ENCODE data around the gene CLASP1. TPM values are rescaled to one million over a fixed set of nuclear protein-coding genes. Genes with fewer than 3 reads are reported as not detected.
A peak's percentile ranks its signal among the peaks of the same experiment; 100 is the strongest.

The CLASP1 gene
- total RNA-seq, 4 donors from 2014 or later = 14.1 to 110 (median 55.9) TPM

GRCh38 chr2:121649596-121650314 is 493 bp upstream of the CLASP1 start:
- Histone ChIP-seq H3K4me3 (peak overlapping the region; percentile 96 to 99), H3K36me3 (no peaks in the 10 kb centered on the region), H3K9me3 (no peaks in the 10 kb centered on the region), H3K27me3 (no peaks in the 10 kb centered on the region), H3K4me1 (peaks cover 0 to 8% of the 10 kb centered on the region in 2 donors), H3K27ac (peak overlapping the region; percentile 96 to 97)
- peak; percentile 95 to 97 for DNase-seq
- TF ChIP-seq CTCF (IDR thresholded peaks at IDR 0.05) (peak in 1 of 4 experiments; percentile 6), POLR2A (IDR thresholded peaks at IDR 0.05) (peak in 1 of 2 donors; percentile 16)
- intact Hi-C loops (cut with DNase I; ENCODE audit: low total_unique reads) = loop anchor here (10.0 kb wide), 1 partner anchor 115 kb away; no protein-coding TSS in a partner anchor

GRCh38 chr2:121648206-121649148 is 785 bp downstream of the CLASP1 start:
- no peaks in the 10 kb centered on the region for H3K36me3 ChIP-seq
- TF ChIP-seq CTCF (IDR thresholded peaks at IDR 0.05) (no peak), POLR2A (IDR thresholded peaks at IDR 0.05) (peak in 1 of 2 donors; percentile 4)
- intact Hi-C loops (cut with DNase I; ENCODE audit: low total_unique reads) = loop anchor here (10.0 kb wide), 1 partner anchor 116 kb away; no protein-coding TSS in a partner anchor
- no peak for DNase-seq
- no peaks in the 10 kb centered on the region for H3K27me3 ChIP-seq
- H3K9me3 ChIP-seq = no peaks in the 10 kb centered on the region
- H3K27ac ChIP-seq = peak overlapping the region; percentile 96 to 97
- H3K4me1 ChIP-seq = peaks cover 0 to 8% of the 10 kb centered on the region in 2 donors
- H3K4me3 ChIP-seq = peak overlapping the region; percentile 96 to 99

GRCh38 chr2:121647396-121647795 is 1.9 kb downstream of the CLASP1 start:
- Histone ChIP-seq H3K27me3 (no peaks in the 10 kb centered on the region), H3K27ac (peak overlapping the region; percentile 96 to 97), H3K4me1 (peaks cover 0 to 8% of the 10 kb centered on the region in 2 donors), H3K4me3 (no peak overlapping the region), H3K36me3 (no peaks in the 10 kb centered on the region), H3K9me3 (no peaks in the 10 kb centered on the region)
- no peak for TF ChIP-seq POLR2A (IDR thresholded peaks at IDR 0.05)
- TF ChIP-seq CTCF (IDR thresholded peaks at IDR 0.05) = no peak
- intact Hi-C loops (cut with DNase I; ENCODE audit: low total_unique reads) = loop anchor here (10.0 kb wide), 1 partner anchor 117 kb away; no protein-coding TSS in a partner anchor
- DNase-seq = no peak

DNA sequence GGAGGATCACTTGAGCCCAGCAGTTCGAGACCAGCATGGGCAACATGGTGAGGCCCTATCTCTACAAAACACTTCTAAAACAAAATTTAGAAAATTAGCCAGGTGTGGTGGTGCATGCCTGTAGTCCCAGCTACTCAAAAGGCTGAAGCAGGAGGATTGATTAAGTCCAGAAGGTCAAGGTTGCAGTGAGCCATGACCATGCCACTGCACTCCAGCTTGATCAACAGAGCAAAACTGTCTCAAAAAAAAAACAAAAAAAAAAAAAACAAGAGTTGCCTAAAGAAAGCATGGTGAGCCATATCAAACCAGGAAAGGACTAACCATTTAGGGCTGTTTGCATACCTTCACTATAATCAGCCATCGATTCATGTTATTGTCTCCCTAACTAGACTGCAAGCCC is 4.5 kb downstream of the CLASP1 start:
- DNase-seq = no peak
- H3K36me3 ChIP-seq = no peaks in the 10 kb centered on the region
- H3K9me3 ChIP-seq = no peaks in the 10 kb centered on the region
- no peak overlapping the region for H3K4me3 ChIP-seq
- no peaks in the 10 kb centered on the region for H3K27me3 ChIP-seq
- intact Hi-C loops (cut with DNase I; ENCODE audit: low total_unique reads) = loop anchor here (10.0 kb wide), 1 partner anchor 120 kb away; no protein-coding TSS in a partner anchor
- peaks cover 0 to 8% of the 10 kb centered on the region in 2 donors for H3K4me1 ChIP-seq
- TF ChIP-seq POLR2A (IDR thresholded peaks at IDR 0.05) (no peak), CTCF (IDR thresholded peaks at IDR 0.05) (no peak)
- H3K27ac ChIP-seq = no peak overlapping the region
